ENCODE measurements around the gene NSL1. TPM values are rescaled to one million over a fixed set of nuclear protein-coding genes. Genes with fewer than 3 reads are reported as not detected.
A peak's percentile ranks its signal among the peaks of the same experiment; 100 is the strongest.

The NSL1 gene
- total and polyA plus RNA-seq, 2 donors, result 23.8 to 48.8 TPM

DNA sequence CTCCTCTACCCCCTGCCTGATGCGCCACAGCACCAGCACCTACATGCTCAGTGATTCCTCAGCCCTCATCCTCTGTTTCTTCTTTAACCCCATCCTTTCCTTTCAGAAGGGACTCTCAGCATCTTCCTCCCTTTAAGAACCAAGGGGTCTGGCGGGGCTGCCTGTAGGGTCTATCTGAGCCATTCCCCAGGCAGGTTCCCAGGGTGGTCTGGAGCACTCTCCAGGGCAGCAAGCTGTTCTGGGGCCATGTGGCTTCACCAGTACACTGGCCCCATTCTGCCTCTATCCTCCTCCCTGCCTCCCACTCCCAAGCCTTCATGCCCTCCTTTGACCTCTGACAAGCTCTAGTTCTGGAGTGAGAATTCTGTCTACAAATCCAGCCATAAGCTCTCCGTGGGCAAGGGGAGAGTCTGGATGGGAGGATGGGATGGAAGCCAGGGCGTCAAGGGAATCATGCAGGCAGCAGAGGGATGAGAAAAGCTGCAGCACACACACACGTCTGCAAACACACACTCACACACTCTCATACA lies 102.3 kb downstream of the NSL1 start:
- Histone ChIP-seq H3K36me3 (ENCODE audit: control insufficient read depth in 2 of 2, insufficient read depth in 2 of 2, low read length in 1 of 2) (no peaks in the 10 kb centered on the region), H3K9me3 (ENCODE audit: control insufficient read depth in 2 of 2, insufficient read depth in 1 of 2, low read length in 1 of 2) (no peaks in the 10 kb centered on the region), H3K27ac (ENCODE audit: low read depth in 1 of 2, low read length in 1 of 2) (no peak overlapping the region), H3K4me3 (ENCODE audit: low read length in 2 of 2) (no peak overlapping the region), H3K4me1 (ENCODE audit: control insufficient read depth in 2 of 2, insufficient read depth in 2 of 2, low read length in 2 of 2) (no peaks in the 10 kb centered on the region), H3K27me3 (ENCODE audit: control insufficient read depth in 2 of 2, insufficient read depth in 1 of 2, low read length in 1 of 2) (peaks cover 0 to 8% of the 10 kb centered on the region in 2 donors)
- DNase-seq (ENCODE audit: low read depth in 6 of 9, low spot score in 9 of 9), result no peak
- 96% methylated on average over 5 of the region's 5 CpGs for WGBS

DNA sequence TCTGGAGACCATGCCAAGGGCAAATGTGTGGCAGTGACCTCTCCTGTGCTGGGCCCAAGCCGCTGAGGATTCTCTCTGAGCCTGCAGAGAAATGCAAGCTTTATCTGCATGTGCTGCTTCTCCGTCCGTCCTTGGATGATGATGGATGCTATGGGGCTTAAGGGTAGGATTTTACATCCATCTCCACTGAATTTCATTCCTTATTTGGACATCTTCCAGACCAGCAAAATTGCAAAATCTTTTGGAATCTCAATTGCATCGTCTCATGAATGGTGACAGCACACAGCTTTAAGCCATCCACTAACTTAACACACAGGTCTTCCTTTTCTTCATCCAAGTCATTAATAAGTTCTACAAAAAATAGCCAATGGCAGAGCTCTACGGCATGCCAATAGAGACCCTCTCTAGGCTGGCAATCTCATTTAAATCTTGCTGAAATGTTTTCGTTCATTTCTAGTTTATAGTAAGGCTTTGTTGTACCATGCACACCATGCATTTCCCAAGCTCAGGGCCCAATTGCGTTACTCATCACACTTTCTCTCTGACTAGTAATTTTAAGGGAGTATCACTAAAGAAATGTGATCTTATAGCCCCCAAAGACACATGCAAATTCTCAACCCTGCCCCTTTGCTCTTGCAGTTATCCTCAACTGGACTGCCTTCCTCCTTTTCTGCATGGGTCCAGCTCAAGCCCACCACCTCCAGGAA lies 103.1 kb downstream of the NSL1 start:
- Histone ChIP-seq H3K9me3 (ENCODE audit: control insufficient read depth in 2 of 2, insufficient read depth in 1 of 2, low read length in 1 of 2) (no peaks in the 10 kb centered on the region), H3K4me1 (ENCODE audit: control insufficient read depth in 2 of 2, insufficient read depth in 2 of 2, low read length in 2 of 2) (peaks cover 0 to 1% of the 10 kb centered on the region in 2 donors), H3K27me3 (ENCODE audit: control insufficient read depth in 2 of 2, insufficient read depth in 1 of 2, low read length in 1 of 2) (peaks cover 0 to 6% of the 10 kb centered on the region in 2 donors), H3K27ac (ENCODE audit: low read depth in 1 of 2, low read length in 1 of 2) (no peak overlapping the region), H3K36me3 (ENCODE audit: control insufficient read depth in 2 of 2, insufficient read depth in 2 of 2, low read length in 1 of 2) (no peaks in the 10 kb centered on the region), H3K4me3 (ENCODE audit: low read length in 2 of 2) (no peak overlapping the region)
- WGBS, result 97% methylated on average over 7 of the region's 7 CpGs
- DNase-seq (ENCODE audit: low read depth in 6 of 9, low spot score in 9 of 9), result no peak

DNA sequence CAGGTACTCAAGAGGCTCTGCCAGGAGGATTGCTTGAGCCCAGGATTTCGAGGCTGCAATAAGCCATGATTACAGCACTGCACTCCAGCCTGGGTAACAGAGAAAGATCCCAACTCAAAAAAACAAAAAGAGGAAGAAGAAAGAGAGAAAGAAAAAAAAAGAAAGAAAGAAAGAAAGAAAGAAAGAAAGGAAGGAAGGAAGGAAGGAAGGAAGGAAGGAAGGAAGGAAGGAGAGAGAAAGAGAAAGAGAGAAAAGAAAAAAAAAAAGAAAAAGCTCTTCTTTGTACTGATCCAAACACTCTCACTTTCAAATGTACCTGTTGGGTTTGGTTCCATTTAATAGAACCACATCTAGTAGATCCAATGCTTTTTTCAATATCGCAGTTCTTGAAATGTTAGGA lies 103.8 kb downstream of the NSL1 start:
- no peak overlapping the region for H3K27ac ChIP-seq (ENCODE audit: low read depth in 1 of 2, low read length in 1 of 2)
- WGBS, result 97% methylated on average over 2 of the region's 2 CpGs
- H3K4me3 ChIP-seq (ENCODE audit: low read length in 2 of 2), result no peak overlapping the region
- H3K27me3 ChIP-seq (ENCODE audit: control insufficient read depth in 2 of 2, insufficient read depth in 1 of 2, low read length in 1 of 2), result peaks cover 0 to 4% of the 10 kb centered on the region in 2 donors
- peaks cover 0 to 3% of the 10 kb centered on the region in 2 donors for H3K4me1 ChIP-seq (ENCODE audit: control insufficient read depth in 2 of 2, insufficient read depth in 2 of 2, low read length in 2 of 2)
- no peak for DNase-seq (ENCODE audit: low read depth in 6 of 9, low spot score in 9 of 9)
- no peaks in the 10 kb centered on the region for H3K9me3 ChIP-seq (ENCODE audit: control insufficient read depth in 2 of 2, insufficient read depth in 1 of 2, low read length in 1 of 2)
- H3K36me3 ChIP-seq (ENCODE audit: control insufficient read depth in 2 of 2, insufficient read depth in 2 of 2, low read length in 1 of 2), result no peaks in the 10 kb centered on the region

DNA sequence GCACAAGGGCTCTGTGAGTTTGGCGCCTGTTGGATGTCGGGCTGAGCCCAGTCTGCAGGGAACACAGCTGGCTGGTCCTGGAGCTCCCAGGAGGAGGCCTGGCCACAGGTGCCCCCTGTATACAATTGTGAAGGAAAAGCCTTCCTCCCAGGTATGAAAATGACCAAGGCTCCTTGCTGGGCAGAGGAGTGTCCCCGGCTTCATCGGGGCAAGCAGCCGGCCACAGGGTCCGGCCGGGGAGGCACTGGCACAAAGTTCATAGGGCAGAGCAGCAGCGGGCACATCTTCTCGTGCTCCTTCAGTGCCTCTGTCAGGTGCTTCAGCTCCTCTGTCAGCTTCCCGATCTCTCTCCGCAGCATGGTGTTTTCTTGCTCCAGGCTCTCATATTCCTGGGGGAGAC lies 105.0 kb downstream of the NSL1 start:
- WGBS, result 97% methylated on average over 11 of the region's 11 CpGs
- H3K4me1 ChIP-seq (ENCODE audit: control insufficient read depth in 2 of 2, insufficient read depth in 2 of 2, low read length in 2 of 2), result peaks cover 0 to 3% of the 10 kb centered on the region in 2 donors

DNA sequence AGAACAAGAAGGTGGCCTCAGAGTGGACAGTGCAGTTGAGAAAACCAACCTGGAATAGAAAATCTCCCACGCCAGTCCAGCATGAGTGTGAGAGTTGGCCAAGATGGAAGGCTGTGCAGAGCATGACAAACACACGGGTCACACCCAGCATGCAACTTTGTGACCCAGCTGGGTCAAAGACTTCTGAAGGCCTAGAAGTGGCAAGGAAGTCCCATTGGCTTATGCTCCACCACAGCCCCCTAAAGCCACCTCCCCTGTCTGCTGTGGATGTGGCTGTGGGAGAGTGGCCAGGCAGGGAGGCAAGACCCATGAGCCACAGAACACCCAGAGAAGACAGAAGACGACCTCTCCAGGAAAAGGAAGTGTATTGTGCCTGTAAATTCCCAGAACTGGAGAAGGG lies 105.5 kb downstream of the NSL1 start:
- no peaks in the 10 kb centered on the region for H3K27me3 ChIP-seq (ENCODE audit: control insufficient read depth in 2 of 2, insufficient read depth in 1 of 2, low read length in 1 of 2)
- no peaks in the 10 kb centered on the region for H3K9me3 ChIP-seq (ENCODE audit: control insufficient read depth in 2 of 2, insufficient read depth in 1 of 2, low read length in 1 of 2)
- 80% methylated on average over 3 of the region's 3 CpGs for WGBS
- H3K4me1 ChIP-seq (ENCODE audit: control insufficient read depth in 2 of 2, insufficient read depth in 2 of 2, low read length in 2 of 2), result peaks cover 0 to 3% of the 10 kb centered on the region in 2 donors
- DNase-seq (ENCODE audit: low read depth in 6 of 9, low spot score in 9 of 9), result no peak
- H3K27ac ChIP-seq (ENCODE audit: low read depth in 1 of 2, low read length in 1 of 2), result no peak overlapping the region
- H3K36me3 ChIP-seq (ENCODE audit: control insufficient read depth in 2 of 2, insufficient read depth in 2 of 2, low read length in 1 of 2), result no peaks in the 10 kb centered on the region
- H3K4me3 ChIP-seq (ENCODE audit: low read length in 2 of 2), result no peak overlapping the region

More for the DNA sequence above, 105.0 kb downstream of the NSL1 start:
- no peaks in the 10 kb centered on the region for H3K36me3 ChIP-seq (ENCODE audit: control insufficient read depth in 2 of 2, insufficient read depth in 2 of 2, low read length in 1 of 2)
- no peak overlapping the region for H3K4me3 ChIP-seq (ENCODE audit: low read length in 2 of 2)
- no peak for DNase-seq (ENCODE audit: low read depth in 6 of 9, low spot score in 9 of 9)
- H3K27ac ChIP-seq (ENCODE audit: low read depth in 1 of 2, low read length in 1 of 2), result no peak overlapping the region
- H3K9me3 ChIP-seq (ENCODE audit: control insufficient read depth in 2 of 2, insufficient read depth in 1 of 2, low read length in 1 of 2), result no peaks in the 10 kb centered on the region
- H3K27me3 ChIP-seq (ENCODE audit: control insufficient read depth in 2 of 2, insufficient read depth in 1 of 2, low read length in 1 of 2), result peaks cover 0 to under 1% of the 10 kb centered on the region in 2 donors

DNA sequence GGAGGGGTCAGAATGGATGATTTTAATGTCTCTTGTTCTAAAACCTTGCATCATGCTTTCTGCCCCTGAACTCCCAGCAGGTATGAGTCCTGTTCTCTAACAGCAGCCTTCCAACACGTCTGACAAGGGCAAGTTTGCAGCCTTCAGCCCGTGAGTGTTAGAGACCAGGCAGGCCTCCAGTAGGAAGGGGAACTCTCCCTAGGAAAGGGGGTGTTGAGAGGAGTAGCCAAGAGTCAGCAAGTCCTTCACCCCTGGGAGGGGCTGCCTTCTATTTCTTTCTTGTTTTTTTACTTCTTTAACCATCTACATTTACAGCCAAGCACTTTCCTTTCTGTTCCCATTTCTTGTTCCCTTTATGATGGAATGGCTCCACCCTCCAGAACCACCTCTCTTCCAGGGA lies 106.1 kb downstream of the NSL1 start:
- Histone ChIP-seq H3K4me3 (ENCODE audit: low read length in 2 of 2) (no peak overlapping the region), H3K27ac (ENCODE audit: low read depth in 1 of 2, low read length in 1 of 2) (no peak overlapping the region), H3K9me3 (ENCODE audit: control insufficient read depth in 2 of 2, insufficient read depth in 1 of 2, low read length in 1 of 2) (no peaks in the 10 kb centered on the region), H3K27me3 (ENCODE audit: control insufficient read depth in 2 of 2, insufficient read depth in 1 of 2, low read length in 1 of 2) (no peaks in the 10 kb centered on the region), H3K36me3 (ENCODE audit: control insufficient read depth in 2 of 2, insufficient read depth in 2 of 2, low read length in 1 of 2) (no peaks in the 10 kb centered on the region), H3K4me1 (ENCODE audit: control insufficient read depth in 2 of 2, insufficient read depth in 2 of 2, low read length in 2 of 2) (peaks cover 0 to 3% of the 10 kb centered on the region in 2 donors)
- WGBS, result 86% methylated on average over 2 of the region's 2 CpGs
- DNase-seq (ENCODE audit: low read depth in 6 of 9, low spot score in 9 of 9), result no peak

DNA sequence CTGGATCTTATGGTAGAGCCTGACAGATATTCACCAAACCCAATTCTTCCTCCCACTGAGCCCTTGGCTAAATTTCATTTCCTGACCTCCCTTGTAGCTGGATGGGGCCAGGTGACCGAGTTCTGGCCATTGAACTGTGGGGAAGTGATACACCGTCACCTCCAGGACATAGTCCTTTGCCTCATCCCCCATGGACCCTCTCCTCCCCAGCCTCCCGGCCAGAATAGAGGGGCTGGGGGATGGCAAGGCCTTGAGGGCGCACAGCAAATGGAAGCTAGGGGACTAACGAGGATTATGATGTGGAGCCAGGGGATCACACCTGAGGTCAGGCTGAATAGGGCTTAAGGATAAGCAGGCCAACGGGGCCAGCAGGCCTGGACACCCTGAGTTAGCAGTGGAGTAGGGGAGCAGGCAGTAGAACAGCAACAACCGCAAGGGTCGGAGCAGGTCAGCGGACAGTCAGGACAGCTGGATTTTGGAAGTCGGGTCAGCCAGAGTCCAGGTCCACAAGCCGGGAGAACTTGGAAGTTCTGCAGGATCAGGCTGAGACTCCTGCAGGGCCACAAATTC lies 107.0 kb downstream of the NSL1 start:
- no peaks in the 10 kb centered on the region for H3K9me3 ChIP-seq (ENCODE audit: control insufficient read depth in 2 of 2, insufficient read depth in 1 of 2, low read length in 1 of 2)
- no peak overlapping the region for H3K27ac ChIP-seq (ENCODE audit: low read depth in 1 of 2, low read length in 1 of 2)
- H3K4me3 ChIP-seq (ENCODE audit: low read length in 2 of 2), result no peak overlapping the region
- H3K36me3 ChIP-seq (ENCODE audit: control insufficient read depth in 2 of 2, insufficient read depth in 2 of 2, low read length in 1 of 2), result no peaks in the 10 kb centered on the region
- WGBS, result 94% methylated on average over 11 of the region's 11 CpGs
- no peak for DNase-seq (ENCODE audit: low read depth in 6 of 9, low spot score in 9 of 9)
- H3K27me3 ChIP-seq (ENCODE audit: control insufficient read depth in 2 of 2, insufficient read depth in 1 of 2, low read length in 1 of 2), result no peaks in the 10 kb centered on the region
- H3K4me1 ChIP-seq (ENCODE audit: control insufficient read depth in 2 of 2, insufficient read depth in 2 of 2, low read length in 2 of 2), result peaks cover 0 to 3% of the 10 kb centered on the region in 2 donors

DNA sequence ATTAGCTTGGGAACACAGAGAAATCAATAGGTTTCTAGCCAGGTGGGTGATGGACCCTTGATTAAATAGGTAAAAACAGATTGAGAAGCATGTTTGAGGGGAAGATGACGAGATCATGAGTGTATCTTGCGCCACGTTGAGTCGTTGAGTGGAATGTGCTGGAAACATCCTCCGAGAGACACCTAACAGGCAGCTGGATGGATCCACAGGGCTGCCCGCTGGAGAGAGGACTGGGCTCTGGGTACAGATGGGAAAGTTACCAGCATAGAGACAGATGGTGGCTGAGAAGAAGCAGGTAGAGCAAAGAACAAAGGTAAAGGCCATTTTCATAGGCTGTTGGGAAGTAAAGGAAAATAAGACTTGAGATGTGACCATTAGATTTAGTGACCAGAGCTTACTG lies 107.5 kb downstream of the NSL1 start:
- no peaks in the 10 kb centered on the region for H3K27me3 ChIP-seq (ENCODE audit: control insufficient read depth in 2 of 2, insufficient read depth in 1 of 2, low read length in 1 of 2)
- no peak overlapping the region for H3K27ac ChIP-seq (ENCODE audit: low read depth in 1 of 2, low read length in 1 of 2)
- H3K4me1 ChIP-seq (ENCODE audit: control insufficient read depth in 2 of 2, insufficient read depth in 2 of 2, low read length in 2 of 2), result peaks cover 0 to 3% of the 10 kb centered on the region in 2 donors
- no peaks in the 10 kb centered on the region for H3K36me3 ChIP-seq (ENCODE audit: control insufficient read depth in 2 of 2, insufficient read depth in 2 of 2, low read length in 1 of 2)
- WGBS, result 96% methylated on average over 6 of the region's 6 CpGs
- no peaks in the 10 kb centered on the region for H3K9me3 ChIP-seq (ENCODE audit: control insufficient read depth in 2 of 2, insufficient read depth in 1 of 2, low read length in 1 of 2)
- DNase-seq (ENCODE audit: low read depth in 6 of 9, low spot score in 9 of 9), result no peak
- no peak overlapping the region for H3K4me3 ChIP-seq (ENCODE audit: low read length in 2 of 2)

DNA sequence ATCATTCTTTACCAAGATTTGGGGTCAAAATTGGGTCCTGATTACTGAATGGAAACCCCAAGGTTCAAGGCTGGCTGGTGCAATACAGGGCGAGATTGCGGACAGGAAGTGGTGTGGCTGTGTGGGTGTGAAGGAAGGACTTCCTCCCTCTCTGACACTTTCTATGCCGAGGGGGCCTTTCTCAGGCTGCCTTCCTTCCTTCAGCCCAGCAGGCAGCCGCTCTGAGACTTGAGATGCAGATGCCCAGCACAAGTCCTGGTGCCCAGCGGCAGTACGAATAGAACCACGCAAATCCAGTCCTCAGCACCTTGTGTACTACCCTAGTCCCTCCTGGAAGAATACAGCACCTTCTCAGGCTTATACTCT lies 108.2 kb downstream of the NSL1 start:
- Histone ChIP-seq H3K27ac (ENCODE audit: low read depth in 1 of 2, low read length in 1 of 2) (no peak overlapping the region), H3K27me3 (ENCODE audit: control insufficient read depth in 2 of 2, insufficient read depth in 1 of 2, low read length in 1 of 2) (no peaks in the 10 kb centered on the region), H3K4me3 (ENCODE audit: low read length in 2 of 2) (no peak overlapping the region), H3K9me3 (ENCODE audit: control insufficient read depth in 2 of 2, insufficient read depth in 1 of 2, low read length in 1 of 2) (no peaks in the 10 kb centered on the region), H3K36me3 (ENCODE audit: control insufficient read depth in 2 of 2, insufficient read depth in 2 of 2, low read length in 1 of 2) (no peaks in the 10 kb centered on the region), H3K4me1 (ENCODE audit: control insufficient read depth in 2 of 2, insufficient read depth in 2 of 2, low read length in 2 of 2) (peaks cover 0 to 3% of the 10 kb centered on the region in 2 donors)
- 70% methylated on average over 7 of the region's 7 CpGs for WGBS
- peak in 1 of 9 donors; percentile 23 for DNase-seq (ENCODE audit: low read depth in 6 of 9, low spot score in 9 of 9)

Data from thymus (tissue), 11 donors.